ENCODE data around the gene SLC25A43. TPM values are rescaled to one million over a fixed set of nuclear protein-coding genes. Genes with fewer than 3 reads are reported as not detected.
A peak's percentile ranks its signal among the peaks of the same experiment; 100 is the strongest.

Gene SLC25A43
- total RNA-seq, 1 donor from 2014 or later: 12.3 TPM

GRCh38 chrX:119495734-119496726 is 96.9 kb downstream of the SLC25A43 start:
- DNase-seq (ENCODE audit: low read depth in 2 of 2): no peak

DNA sequence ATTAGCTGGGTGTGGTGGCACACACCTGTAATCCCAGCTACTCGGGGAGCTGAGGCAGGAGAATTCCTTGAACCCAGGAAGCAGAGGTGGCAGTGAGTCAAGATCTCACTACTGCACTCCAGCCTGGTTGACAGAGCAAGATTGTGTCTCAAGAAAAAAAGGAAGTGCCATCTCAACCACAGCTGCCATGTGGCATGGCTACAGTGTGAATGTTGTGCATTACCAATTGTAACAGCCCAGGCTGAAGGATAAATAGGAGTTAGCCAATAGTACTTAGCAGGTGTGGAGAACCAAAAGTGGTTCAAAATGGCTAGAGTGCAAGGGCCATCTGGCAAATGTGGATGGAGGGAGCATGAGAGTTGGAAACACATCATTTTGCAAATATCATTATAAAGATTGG is 98.0 kb downstream of the SLC25A43 start:
- DNase-seq (ENCODE audit: low read depth in 2 of 2): no peak

GRCh38 chrX:119500061-119500800 is 101.1 kb downstream of the SLC25A43 start:
- DNase-seq (ENCODE audit: low read depth in 2 of 2): no peak

- no peak for DNase-seq (ENCODE audit: low read depth in 2 of 2)
These were observed 102.5 kb downstream of the SLC25A43 start for GRCh38 chrX:119501511-119502148.

GRCh38 chrX:119502727-119503483 is 103.8 kb downstream of the SLC25A43 start:
- DNase-seq (ENCODE audit: low read depth in 2 of 2): peak in 1 of 2 donors; percentile 23

- DNase-seq (ENCODE audit: low read depth in 2 of 2): peak in 1 of 2 donors; percentile 44
These were observed 104.3 kb downstream of the SLC25A43 start for GRCh38 chrX:119503484-119503861.

Other genes starting within 250 kb of the SLC25A43 start
- 72.7 and 80.5 TPM in 2 replicates for gene PGRMC1, start 163.1 kb upstream of the SLC25A43 start, total RNA-seq
- 255 and 256 TPM in 2 replicates for gene SLC25A5, start 69.1 kb downstream of the SLC25A43 start, total RNA-seq
- gene STEEP1, start 166.1 kb downstream of the SLC25A43 start, total RNA-seq: 34.4 and 36.9 TPM in 2 replicates
- gene UBE2A, start 175.2 kb downstream of the SLC25A43 start, total RNA-seq: 15.1 and 23.4 TPM in 2 replicates
- 3.1 and 4.4 TPM in 2 replicates for gene NKRF, start 207.1 kb downstream of the SLC25A43 start, total RNA-seq

Data from dermis microvascular lymphatic vessel endothelial cell (primary cell).